Stimulated activated CD4-positive, alpha-beta T cell treated with anti-CD3 and anti-CD28 coated beads, Interleukin-15, amount 100 ng/mL, for 24 hours (primary cell): Measurements from ENCODE around the gene CHST4.
A peak's percentile ranks its signal among the peaks of the same experiment; 100 is the strongest.
"Not testable (repeated sequence)": the region's sequence is repeated elsewhere in the genome, so short reads cannot be mapped to it uniquely, and the experiment has no call there.

Source experiments
- DNase-seq: peaks from one replicate; pipeline ENCODE4 v3.0.0-alpha.2; 2020

Gene CHST4

GRCh38 chr16:71524566-71525553, 1.4 kb upstream of the CHST4 start:
- DNase-seq = no peak

- no peak for DNase-seq
Measured at GRCh38 chr16:71528257-71528656, 2.0 kb downstream of the CHST4 start.

GRCh38 chr16:71528863-71529262, 2.6 kb downstream of the CHST4 start:
- DNase-seq = no peak

GRCh38 chr16:71532366-71532765, 6.1 kb downstream of the CHST4 start:
- DNase-seq = no peak

GRCh38 chr16:71536752-71537499, 10.7 kb downstream of the CHST4 start:
- no peak for DNase-seq

- peak; percentile 54 for DNase-seq
Measured at GRCh38 chr16:71537643-71538042, 11.4 kb downstream of the CHST4 start.

- DNase-seq = peak; percentile 76
Measured at GRCh38 chr16:71542377-71542776, 16.2 kb downstream of the CHST4 start.

GRCh38 chr16:71547168-71547567, 20.9 kb downstream of the CHST4 start:
- no peak for DNase-seq

- DNase-seq = no peak
Measured at GRCh38 chr16:71552698-71553503, 26.7 kb downstream of the CHST4 start.

GRCh38 chr16:71555230-71555891, 29.1 kb downstream of the CHST4 start:
- no peak for DNase-seq

GRCh38 chr16:71557299-71557698, 31.1 kb downstream of the CHST4 start:
- no peak for DNase-seq

- no peak for DNase-seq
Measured at GRCh38 chr16:71557954-71558582, 31.8 kb downstream of the CHST4 start.

GRCh38 chr16:71559855-71560254, 33.6 kb downstream of the CHST4 start:
- no peak for DNase-seq

GRCh38 chr16:71561886-71562285, 35.7 kb downstream of the CHST4 start:
- not testable (repeated sequence) for DNase-seq

- DNase-seq = no peak
Measured at GRCh38 chr16:71562552-71562951, 36.3 kb downstream of the CHST4 start.

- no peak for DNase-seq
Measured at GRCh38 chr16:71564335-71564967, 38.2 kb downstream of the CHST4 start.

- no peak for DNase-seq
Measured at GRCh38 chr16:71565812-71566700, 39.8 kb downstream of the CHST4 start.

- DNase-seq = no peak
Measured at GRCh38 chr16:71567931-71568330, 41.7 kb downstream of the CHST4 start.

GRCh38 chr16:71568551-71568950, 42.3 kb downstream of the CHST4 start:
- no peak for DNase-seq

GRCh38 chr16:71569621-71570020, 43.4 kb downstream of the CHST4 start:
- no peak for DNase-seq
